DND-41 (cell line): ENCODE measurements around the gene ZNF691.
"Not testable (repeated sequence)": the region's sequence is repeated elsewhere in the genome, so short reads cannot be mapped to it uniquely, and the experiment has no call there.

Experiments
- ATAC-seq: fragments of 200-7000 bp; cut with Tn5 transposase; 3 replicates; pipeline ENCODE4 v1.9.1; 2021; ENCODE audit warnings: low read depth; ENCODE audit not compliant: insufficient read depth
- DNase-seq: peaks from one replicate; pipeline ENCODE4 v3.0.0-alpha.2; 2020
- H2AFZ ChIP-seq: 2 replicates; pipeline ENCODE4 v1.6.0; 2012; ENCODE audit warnings: low read depth, low read length
- H3K27ac ChIP-seq: 2 replicates; pipeline ENCODE4 v1.5.1; 2012; ENCODE audit warnings: low read length, inconsistent platforms
- H3K27me3 ChIP-seq: fragments of 200-600 bp; sonication (generic); 2 replicates; pipeline ENCODE4 v1.6.0; 2012; ENCODE audit warnings: low read length, mild to moderate bottlenecking, inconsistent platforms; ENCODE audit not compliant: insufficient read depth, poor library complexity
- H3K36me3 ChIP-seq: 2 replicates; pipeline ENCODE4 v1.5.1; 2012; ENCODE audit warnings: low read length, inconsistent platforms; ENCODE audit not compliant: insufficient read depth
- H3K4me1 ChIP-seq: 2 replicates; pipeline ENCODE4 v1.5.1; 2012; ENCODE audit warnings: mild to moderate bottlenecking, low read length; ENCODE audit not compliant: insufficient read depth
- H3K4me2 ChIP-seq: 2 replicates; pipeline ENCODE4 v1.6.0; 2012; ENCODE audit warnings: mild to moderate bottlenecking, moderate library complexity, low read length, inconsistent platforms; ENCODE audit not compliant: insufficient read depth
- H3K4me3 ChIP-seq, 2 experiments: fragments of 200-600 bp in 1 of 2; shearing (Covaris generic) in 1 of 2; 2 replicates each; pipeline ENCODE4 v1.5.1; 2012 to 2016; ENCODE audit warnings: inconsistent platforms in 2 of 2, low read length in 2 of 2, mild to moderate bottlenecking in 2 of 2, low read depth in 1 of 2, moderate library complexity in 1 of 2
- H3K79me2 ChIP-seq: 2 replicates; pipeline ENCODE4 v1.6.0; 2012; ENCODE audit warnings: low read length, inconsistent platforms; ENCODE audit not compliant: insufficient read depth
- H3K9ac ChIP-seq: 2 replicates; pipeline ENCODE4 v1.6.0; 2012; ENCODE audit warnings: low read depth, mild to moderate bottlenecking, inconsistent platforms, low read length, moderate library complexity
- H3K9me3 ChIP-seq: 2 replicates; pipeline ENCODE4 v1.5.1; 2012; ENCODE audit warnings: low read length, moderate library complexity, mild to moderate bottlenecking, inconsistent platforms; ENCODE audit not compliant: insufficient read depth, severe bottlenecking
- H4K20me1 ChIP-seq: 2 replicates; pipeline ENCODE4 v1.6.0; 2012; ENCODE audit warnings: low read length; ENCODE audit not compliant: insufficient read depth
- CTCF ChIP-seq: IDR thresholded peaks from 2 replicates; pipeline ENCODE4 v1.5.1; 2012; ENCODE audit warnings: borderline replicate concordance, low read length, moderate library complexity, mild to moderate bottlenecking; ENCODE audit not compliant: poor library complexity, severe bottlenecking; ENCODE audit errors: extremely low read depth
- EZH2 ChIP-seq: IDR thresholded peaks from 3 replicates; pipeline ENCODE4 v1.6.1; 2012; ENCODE audit warnings: borderline replicate concordance, low read depth, mild to moderate bottlenecking, moderate library complexity, low read length, inconsistent platforms; ENCODE audit not compliant: severe bottlenecking

The ZNF691 gene

GRCh38 chr1:42861014-42861399, 14.6 kb downstream of the ZNF691 start:
- no peak overlapping the region for H2AFZ ChIP-seq
- ATAC-seq, result no peak

GRCh38 chr1:42866549-42866948, 20.1 kb downstream of the ZNF691 start:
- Histone ChIP-seq H3K4me1 (no peaks in the 10 kb centered on the region), H4K20me1 (no peaks in the 10 kb centered on the region), H3K4me3 (no peak overlapping the region), H3K27me3 (peaks cover 3% of the 10 kb centered on the region), H3K36me3 (no peaks in the 10 kb centered on the region), H3K9me3 (no peaks in the 10 kb centered on the region), H2AFZ (no peak overlapping the region), H3K79me2 (no peaks in the 10 kb centered on the region), H3K4me2 (no peak overlapping the region), H3K9ac (no peak overlapping the region), H3K27ac (no peak overlapping the region)
- TF ChIP-seq EZH2 (no peak), CTCF (no peak)
- DNase-seq (no peak), ATAC-seq (no peak)

More at GRCh38 chr1:42861014-42861399, 14.6 kb downstream of the ZNF691 start:
- Histone ChIP-seq H4K20me1 (no peaks in the 10 kb centered on the region), H3K36me3 (no peaks in the 10 kb centered on the region), H3K79me2 (no peaks in the 10 kb centered on the region), H3K27me3 (no peaks in the 10 kb centered on the region), H3K27ac (no peak overlapping the region), H3K9me3 (no peaks in the 10 kb centered on the region), H3K4me1 (no peaks in the 10 kb centered on the region), H3K9ac (no peak overlapping the region), H3K4me3 (no peak overlapping the region), H3K4me2 (no peak overlapping the region)
- DNase-seq, result no peak
- TF ChIP-seq CTCF (no peak), EZH2 (no peak)

- not testable (repeated sequence) for H3K9me3 ChIP-seq, H3K4me2 ChIP-seq, H2AFZ ChIP-seq, H3K36me3 ChIP-seq, H3K4me1 ChIP-seq, H3K27me3 ChIP-seq, H3K9ac ChIP-seq, DNase-seq, H3K79me2 ChIP-seq, H4K20me1 ChIP-seq, H3K4me3 ChIP-seq, ATAC-seq, H3K27ac ChIP-seq
These were observed 22.1 kb downstream of the ZNF691 start for GRCh38 chr1:42868466-42868865.

GRCh38 chr1:42869254-42869653, 22.8 kb downstream of the ZNF691 start:
- not testable (repeated sequence) for H3K9ac ChIP-seq, H3K9me3 ChIP-seq, H3K4me2 ChIP-seq, H3K27me3 ChIP-seq, ATAC-seq, H4K20me1 ChIP-seq, H3K36me3 ChIP-seq, DNase-seq, H3K4me3 ChIP-seq, H3K27ac ChIP-seq, H3K79me2 ChIP-seq, H3K4me1 ChIP-seq, H2AFZ ChIP-seq

- not testable (repeated sequence) for H3K4me1 ChIP-seq, H2AFZ ChIP-seq, H3K27ac ChIP-seq, H3K9me3 ChIP-seq, H3K27me3 ChIP-seq, H3K79me2 ChIP-seq, H3K4me2 ChIP-seq, H3K4me3 ChIP-seq, DNase-seq, H3K36me3 ChIP-seq, H4K20me1 ChIP-seq, ATAC-seq, H3K9ac ChIP-seq
These were observed 23.3 kb downstream of the ZNF691 start for GRCh38 chr1:42869751-42870150.

- not testable (repeated sequence) for H3K4me3 ChIP-seq, H3K27ac ChIP-seq, H3K4me2 ChIP-seq, DNase-seq, H3K4me1 ChIP-seq, H3K36me3 ChIP-seq, H3K27me3 ChIP-seq, H3K9me3 ChIP-seq, ATAC-seq, H3K9ac ChIP-seq, H3K79me2 ChIP-seq, H2AFZ ChIP-seq, H4K20me1 ChIP-seq
These were observed 26.7 kb downstream of the ZNF691 start for GRCh38 chr1:42873108-42873507.
